IMR-90 (cell line): ENCODE measurements around the gene BAIAP2. TPM values are rescaled to one million over a fixed set of nuclear protein-coding genes. Genes with fewer than 3 reads are reported as not detected.

ENCODE experiments used
- ATAC-seq: fragments of 200-7000 bp; cut with Tn5 transposase; 2 replicates; pipeline ENCODE4 v1.9.1; 2020; ENCODE audit warnings: low read depth, mild to moderate bottlenecking, moderate library complexity
- BruUV-seq: library from RNA; stranded (reverse); fragments of 400-500 nt; replicated peaks from 2 replicates; lab custom pipeline; 2021; lab: Mats Ljungman, UMichigan
- CTCF ChIA-PET: fragments of 300-600 bp; formaldehyde crosslinking; extraction: SDS; loops from one replicate; lab custom pipeline; 2021; ENCODE audit warnings: antibody characterized with exemption; lab: Yijun Ruan, JAX
- POLR2A ChIA-PET: fragments of 300-600 bp; sonication (Branson Sonifier 250); formaldehyde crosslinking; loops from one replicate; lab custom pipeline; 2022; ENCODE audit warnings: antibody characterized with exemption; ENCODE audit not compliant: unreplicated experiment; lab: Charles Lee
- DNase-seq: peaks from one replicate; pipeline ENCODE4 v3.0.0; 2013
- H2AFZ ChIP-seq: replicated peaks from 2 replicates; pipeline ENCODE3; 2013; ENCODE audit warnings: low read length, mild to moderate bottlenecking; ENCODE audit not compliant: poor library complexity
- H2AK5ac ChIP-seq: 2 replicates; pipeline ENCODE4 v1.6.1; 2013; ENCODE audit warnings: low read depth, low read length, inconsistent platforms
- H2AK9ac ChIP-seq: replicated peaks from 2 replicates; pipeline ENCODE3; 2013; ENCODE audit warnings: mild to moderate bottlenecking, low read depth, low read length, moderate library complexity; ENCODE audit not compliant: poor library complexity
- H2BK120ac ChIP-seq: 2 replicates; pipeline ENCODE4 v1.6.1; 2013; ENCODE audit warnings: low read depth, low read length, inconsistent platforms
- H2BK15ac ChIP-seq: 3 replicates; pipeline ENCODE4 v1.6.1; 2013; ENCODE audit warnings: low read depth, low read length, inconsistent platforms
- H2BK20ac ChIP-seq: 2 replicates; pipeline ENCODE4 v1.6.1; 2013; ENCODE audit warnings: low read depth, mild to moderate bottlenecking, inconsistent platforms, low read length, moderate library complexity
- H2BK5ac ChIP-seq: 2 replicates; pipeline ENCODE4 v1.6.1; 2013; ENCODE audit warnings: mild to moderate bottlenecking, low read depth, low read length, inconsistent platforms; ENCODE audit not compliant: poor library complexity, severe bottlenecking
- H3K14ac ChIP-seq: replicated peaks from 2 replicates; pipeline ENCODE4 v1.6.1; 2013; ENCODE audit warnings: low read depth, low read length, inconsistent platforms
- H3K18ac ChIP-seq: 2 replicates; pipeline ENCODE4 v1.6.1; 2013; ENCODE audit warnings: low read depth, low read length, control low read depth
- H3K23ac ChIP-seq: 2 replicates; pipeline ENCODE4 v1.6.1; 2013; ENCODE audit warnings: low read depth, low read length, inconsistent platforms
- H3K27ac ChIP-seq: 2 replicates; pipeline ENCODE4 v1.5.1; 2013; ENCODE audit warnings: mild to moderate bottlenecking, control low read depth, low read length; ENCODE audit not compliant: insufficient read depth
- H3K27me3 ChIP-seq: 2 replicates; pipeline ENCODE4 v1.6.1; 2013; ENCODE audit warnings: low read length; ENCODE audit not compliant: control insufficient read depth, insufficient read depth
- H3K36me3 ChIP-seq: 2 replicates; pipeline ENCODE4 v1.6.1; 2013; ENCODE audit warnings: low read length, mixed read lengths; ENCODE audit not compliant: control insufficient read depth, insufficient read depth
- H3K4ac ChIP-seq: 2 replicates; pipeline ENCODE4 v1.6.1; 2013; ENCODE audit warnings: low read depth, low read length, inconsistent platforms
- H3K4me1 ChIP-seq: 2 replicates; pipeline ENCODE4 v1.6.1; 2013; ENCODE audit warnings: low read length, mixed read lengths; ENCODE audit not compliant: control insufficient read depth, insufficient read depth
- H3K4me2 ChIP-seq: 2 replicates; pipeline ENCODE4 v1.6.1; 2013; ENCODE audit warnings: low read depth, mild to moderate bottlenecking, control low read depth, low read length, moderate library complexity
- H3K4me3 ChIP-seq: 2 replicates; pipeline ENCODE4 v1.5.1; 2013; ENCODE audit warnings: low read depth, mild to moderate bottlenecking, control low read depth, low read length, moderate library complexity; ENCODE audit not compliant: insufficient read depth
- H3K56ac ChIP-seq: 2 replicates; pipeline ENCODE4 v1.6.1; 2013; ENCODE audit warnings: low read length, inconsistent platforms; ENCODE audit not compliant: insufficient read depth; ENCODE audit errors: extremely low read depth
- H3K79me1 ChIP-seq, 2 experiments: 2 replicates each; pipeline ENCODE4 v1.6.1; 2013; ENCODE audit warnings: low read length in 2 of 2, inconsistent platforms in 1 of 2, low read depth in 1 of 2
- H3K9ac ChIP-seq: 2 replicates; pipeline ENCODE4 v1.6.1; 2013; ENCODE audit warnings: low read depth, low read length, control low read depth
- H3K9me1 ChIP-seq: 2 replicates; pipeline ENCODE4 v1.6.1; 2013; ENCODE audit warnings: low read length, inconsistent platforms; ENCODE audit not compliant: insufficient read depth
- H3K9me3 ChIP-seq: 2 replicates; pipeline ENCODE4 v1.6.1; 2013; ENCODE audit warnings: low read length; ENCODE audit not compliant: control insufficient read depth, insufficient read depth
- H4K20me1 ChIP-seq: 2 replicates; pipeline ENCODE4 v1.6.1; 2013; ENCODE audit warnings: low read length, inconsistent platforms; ENCODE audit not compliant: insufficient read depth
- H4K5ac ChIP-seq: 2 replicates; pipeline ENCODE4 v1.6.1; 2013; ENCODE audit warnings: mild to moderate bottlenecking, low read depth, low read length, control low read depth
- H4K8ac ChIP-seq, 2 experiments: 2 replicates each; pipeline ENCODE4 v1.6.1; 2013; ENCODE audit warnings: low read depth in 2 of 2, low read length in 2 of 2, control low read depth in 1 of 2, inconsistent platforms in 1 of 2
- H4K91ac ChIP-seq: 2 replicates; pipeline ENCODE4 v1.6.1; 2013; ENCODE audit warnings: low read depth, low read length, inconsistent platforms; ENCODE audit not compliant: insufficient read depth
- BHLHE40 ChIP-seq: fragments of 150-350 bp; IDR thresholded peaks from 2 replicates; pipeline ENCODE4 v1.6.1; 2016; ENCODE audit warnings: mild to moderate bottlenecking, low read depth, low read length
- CEBPB ChIP-seq: IDR thresholded peaks from 2 replicates; pipeline ENCODE4 v1.6.1; 2012; ENCODE audit warnings: low read depth, low read length, improper control_type of control experiment
- CTCF ChIP-seq: conservative IDR thresholded peaks from 2 replicates; pipeline ENCODE4 v1.5.1; 2012; ENCODE audit warnings: mild to moderate bottlenecking, low read depth, low read length, improper control_type of control experiment
- ELK1 ChIP-seq: fragments of 150-350 bp; IDR thresholded peaks from 2 replicates; pipeline ENCODE4 v1.6.1; 2016; ENCODE audit warnings: low read depth, mild to moderate bottlenecking, low read length, moderate library complexity, borderline replicate concordance
- FOS ChIP-seq: fragments of 150-350 bp; IDR thresholded peaks from 2 replicates; pipeline ENCODE4 v1.6.1; 2016; ENCODE audit warnings: low read depth, low read length
- MAZ ChIP-seq: IDR thresholded peaks from 2 replicates; pipeline ENCODE4 v1.6.1; 2012; ENCODE audit warnings: low read depth, mild to moderate bottlenecking, low read length, improper control_type of control experiment, moderate library complexity, borderline replicate concordance
- RAD21 ChIP-seq: IDR thresholded peaks from 2 replicates; pipeline ENCODE4 v1.6.1; 2012; ENCODE audit warnings: low read length, improper control_type of control experiment
- RCOR1 ChIP-seq: IDR thresholded peaks from 2 replicates; pipeline ENCODE4 v1.6.1; 2012; ENCODE audit warnings: mild to moderate bottlenecking, low read length, improper control_type of control experiment; ENCODE audit not compliant: insufficient replicate concordance
- RFX5 ChIP-seq: IDR thresholded peaks from 2 replicates; pipeline ENCODE4 v1.8.0; 2012; ENCODE audit warnings: low read depth, mild to moderate bottlenecking, low read length, moderate library complexity
- SMC3 ChIP-seq: fragments of 150-350 bp; IDR thresholded peaks from 2 replicates; pipeline ENCODE4 v1.6.1; 2016; ENCODE audit warnings: low read depth, mild to moderate bottlenecking, antibody characterized with exemption, low read length, moderate library complexity
- USF2 ChIP-seq: fragments of 150-350 bp; IDR thresholded peaks from 2 replicates; pipeline ENCODE4 v1.6.1; 2017; ENCODE audit warnings: mild to moderate bottlenecking, antibody characterized with exemption, low read length, low read depth
- WGBS, 2 experiments: methylation state at CpG; one replicate each; pipeline versions ENCODE4 v1.1.5 to v1.1.7; 2013; ENCODE audit warnings: missing lambda C conversion rate in 2 of 2; ENCODE audit not compliant: insufficient read length in 1 of 2; ENCODE audit errors: extremely low coverage in 2 of 2; 5-methylcytosine and 5-hydroxymethylcytosine counted together
- dilution Hi-C: fragments of 300-500 bp; cut with HindIII; formaldehyde crosslinking; loops from one replicate; pipeline ENCODE4 v1.14.3; 2018; ENCODE audit warnings: low sequenced_read_pairs; ENCODE audit not compliant: unreplicated experiment
- in situ Hi-C: fragments of 300-500 bp; cut with MboI; formaldehyde crosslinking; loops from 3 replicates; pipeline ENCODE4 v1.14.3; 2019; ENCODE audit warnings: low sequenced_read_pairs, inconsistent platforms, mixed read lengths
- intact Hi-C: fragments of 100-400 bp; cut with micrococcal nuclease; formaldehyde crosslinking; loops from 2 replicates; pipeline ENCODE4 v1.10.0; 2022
- polyA plus RNA-seq, 3 experiments: library from polyadenylated mRNA; depleted of rRNA; stranded (reverse); fragments of >200 nt; gene quantifications; 2 replicates each; pipeline ENCODE4 v1.2.3, GENCODE V29; 2012; ENCODE audit warnings: low replicate concordance in 1 of 3
- total RNA-seq: library from RNA; depleted of rRNA; stranded (reverse); fragments of >200 nt; gene quantifications from 2 replicates; pipeline ENCODE4 v1.2.3, GENCODE V29; 2012

BAIAP2 gene
- total and polyA plus RNA-seq, 2 of the 4 experiments (the other 2 are of a cell fraction), result 18.3 to 32.6 TPM

- no peak overlapping the region for H4K5ac ChIP-seq
- peaks cover 9% of the 10 kb centered on the region for H3K4me1 ChIP-seq
- H3K36me3 ChIP-seq, result no peaks in the 10 kb centered on the region
- ChIA-PET POLR2A (no interaction called here), CTCF (interaction anchor here (0.6 to 0.9 kb wide), 2 partner anchors 77 to 288 kb away, joined by 3 to 4 read pairs; no protein-coding TSS in a partner anchor)
- H3K27ac ChIP-seq, result no peak overlapping the region
- H3K4me3 ChIP-seq, result no peak overlapping the region
- H2BK15ac ChIP-seq, result no peak overlapping the region
- no peak overlapping the region for H3K23ac ChIP-seq
- no peaks in the 10 kb centered on the region for H4K20me1 ChIP-seq
- no peak overlapping the region for H2AK5ac ChIP-seq
- H2AK9ac ChIP-seq, result no peak overlapping the region
- no peak overlapping the region for H2BK5ac ChIP-seq
- H3K9me3 ChIP-seq, result no peaks in the 10 kb centered on the region
- H3K4ac ChIP-seq, result no peak overlapping the region
- H2BK120ac ChIP-seq, result no peak overlapping the region
- H3K4me2 ChIP-seq, result no peak overlapping the region
- DNase-seq, result no peak
- H3K18ac ChIP-seq, result no peak overlapping the region
- H3K27me3 ChIP-seq, result peaks cover 5% of the 10 kb centered on the region
- H4K91ac ChIP-seq, result no peak overlapping the region
- no peak overlapping the region for H3K9ac ChIP-seq
- WGBS, 2 experiments, result 71% methylated on average over 2 of the region's 11 CpGs; no CpG with 5 or more reads in 1 of the 2 experiments
- H3K9me1 ChIP-seq, result 0 out of 2 replicates have a peak, but pooled peaks cover 3% of the 10 kb centered on the region
- H2AFZ ChIP-seq, result no peak overlapping the region
- dilution Hi-C loops (no loop called here), intact Hi-C loops (no loop called here), in situ Hi-C loops (no loop called here)
- no peak for ATAC-seq
- no peak overlapping the region for H2BK20ac ChIP-seq
- no TSS peak for BruUV-seq
- no peak overlapping the region for H3K56ac ChIP-seq
- H4K8ac ChIP-seq, result no peak overlapping the region
- H3K79me1 ChIP-seq, result no peaks in the 10 kb centered on the region
- TF ChIP-seq ELK1, result no peak
- TF ChIP-seq RFX5, result no peak
- no peak for TF ChIP-seq BHLHE40
- TF ChIP-seq SMC3, result no peak
- TF ChIP-seq USF2, result no peak
- TF ChIP-seq CTCF, result no peak
- no peak for TF ChIP-seq FOS
- no peak for TF ChIP-seq RCOR1
- TF ChIP-seq RAD21, result no peak
- TF ChIP-seq CEBPB, result no peak
- no peak for TF ChIP-seq MAZ
- no peak overlapping the region for H3K14ac ChIP-seq
Observed at GRCh38 chr17:81020443-81020766, 14.5 kb upstream of the BAIAP2 start.
